Right lobe of liver (tissue), 6 donors: ENCODE data around the gene TLE2. TPM values are rescaled to one million over a fixed set of nuclear protein-coding genes. Genes with fewer than 3 reads are reported as not detected.

Experiments
- ATAC-seq, 4 donors: fragments of 200-7000 bp; cut with Tn5 transposase; one replicate each; pipeline ENCODE4 v1.9.1; 2020; ENCODE audit warnings: mild to moderate bottlenecking in 4 of 4, moderate library complexity in 4 of 4
- DNase-seq, 3 donors: peaks; one replicate each; pipeline ENCODE4 v3.0.0-alpha.2; 2020
- H3K27ac ChIP-seq, 3 donors: fragments of 200-600 bp; one replicate each; pipeline ENCODE4 v1.8.0; 2022
- H3K27me3 ChIP-seq, 2 donors: fragments of 200-600 bp; one replicate each; pipeline ENCODE4 v1.8.0; 2022
- H3K36me3 ChIP-seq, 4 donors: fragments of 200-600 bp; sonication (generic) in 1 of 4; one replicate each; pipeline versions ENCODE4 v1.5.1 to v1.8.0; 2017 to 2022; ENCODE audit warnings: control low read depth in 1 of 4
- H3K4me1 ChIP-seq, 4 donors: fragments of 200-600 bp; sonication (generic) in 1 of 4; one replicate each; pipeline versions ENCODE4 v1.5.1 to v1.8.0; 2017 to 2022; ENCODE audit warnings: control low read depth in 1 of 4
- H3K4me3 ChIP-seq, 3 donors: fragments of 200-600 bp; one replicate each; pipeline ENCODE4 v1.8.0; 2022
- H3K9me3 ChIP-seq, 4 donors: fragments of 200-600 bp; sonication (generic) in 1 of 4; one replicate each; pipeline versions ENCODE4 v1.5.1 to v1.8.0; 2017 to 2022; ENCODE audit warnings: control low read depth in 1 of 4
- CTCF ChIP-seq, 4 donors: fragments of 200-600 bp in 3 of 4; fragments of 450-650 bp in 1 of 4; IDR thresholded peaks; one replicate each; pipeline versions ENCODE4 v1.5.1 to v1.8.0; 2016 to 2022; ENCODE audit warnings: antibody characterized with exemption in 4 of 4, mild to moderate bottlenecking in 2 of 4
- POLR2A ChIP-seq: fragments of 450-650 bp; IDR thresholded peaks from one replicate; pipeline ENCODE4 v1.6.1; 2017; ENCODE audit warnings: antibody characterized with exemption, mild to moderate bottlenecking
- WGBS: methylation state at CpG from one replicate; pipeline ENCODE4 v1.1.6; 2018; ENCODE audit warnings: low coverage, low lambda C conversion rate; ENCODE audit not compliant: insufficient coverage; ENCODE audit errors: missing lambda C conversion rate; 5-methylcytosine and 5-hydroxymethylcytosine counted together
- intact Hi-C, 2 donors: fragments of 100-400 bp; cut with DNase I; formaldehyde crosslinking; loops; one replicate each; pipeline versions ENCODE4 v1.11.2 to v1.14.1; 2022
- total RNA-seq, 6 experiments: library from RNA; depleted of rRNA in 2 of 6; stranded (reverse); fragments of >200 nt in 2 of 6; fragmentation: NEBNext Ultra II Directional in 3 of 6; extraction: Animal tissue kit (Norgen Biotek cat#: 25700) in 3 of 6; gene quantifications; one replicate each; pipeline versions ENCODE4 v1.1.0 to v1.2.4, GENCODE V29; 2016 to 2023
- donor health status: DM: no; HTN: yes; CAD: no.
- donor health status: DM: no; HTN: no; CAD: no.
- donor health status: DM: no; HTN: no; CAD: no.
- donor health status: DM: no; HTN: yes; CAD: no.
- donor health status: DM: no; HTN: yes; CAD: no.

Gene TLE2
- total RNA-seq, 6 experiments from 2014 or later: 6.1 to 20.6 (median 9.3) TPM

DNA sequence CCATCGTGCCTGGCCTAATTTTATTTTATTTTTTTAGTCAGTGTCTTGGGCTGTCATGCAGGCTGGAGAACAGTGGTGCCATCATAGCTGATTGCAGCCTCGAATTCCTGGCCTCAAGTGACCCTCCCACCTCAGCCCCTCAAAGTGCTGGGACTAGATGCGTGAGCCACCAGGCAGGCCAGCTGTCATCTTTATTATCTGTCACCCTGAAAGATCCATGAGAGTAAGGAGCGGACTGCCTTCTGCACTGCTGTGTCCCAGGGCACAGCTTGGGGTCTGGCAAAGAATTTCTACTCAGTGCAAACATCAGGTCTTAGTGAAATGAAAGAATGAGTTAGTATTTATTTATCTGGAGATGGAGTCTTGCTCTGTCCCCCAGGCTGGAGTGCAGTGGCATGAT is 42.7 kb upstream of the TLE2 start:
- Histone ChIP-seq H3K27me3 (no peaks in the 10 kb centered on the region), H3K4me1 (peaks cover 0 to 5% (median 0%) of the 10 kb centered on the region in 4 donors), H3K4me3 (no peak overlapping the region), H3K9me3 (no peaks in the 10 kb centered on the region), H3K27ac (no peak overlapping the region), H3K36me3 (no peaks in the 10 kb centered on the region)
- TF ChIP-seq CTCF (IDR thresholded peaks at IDR 0.05) (no peak), POLR2A (no peak)
- intact Hi-C loops: no loop called here
- DNase-seq: no peak
- ATAC-seq: no peak
- WGBS: 63% methylated on average over 2 of the region's 4 CpGs

DNA sequence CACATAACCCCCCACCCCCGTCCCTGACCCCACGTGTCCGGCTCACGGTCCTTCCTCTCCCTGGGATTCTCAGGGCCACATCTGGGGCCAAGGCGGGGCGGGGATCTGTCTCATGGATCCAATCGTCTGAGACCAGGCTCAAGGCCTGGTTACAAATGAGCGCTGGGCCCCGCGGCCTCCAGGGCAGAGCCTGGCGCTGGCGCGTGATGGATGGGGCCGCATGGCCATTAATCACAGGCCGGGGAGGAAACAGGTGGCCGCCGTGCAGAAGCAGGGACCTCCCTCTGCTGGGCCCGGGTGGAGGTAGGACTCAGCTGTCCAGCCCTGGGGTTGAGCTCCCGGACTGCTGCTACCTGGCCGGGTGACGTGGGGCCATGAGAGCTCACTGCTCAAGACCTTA is 39.0 kb upstream of the TLE2 start:
- DNase-seq (no peak), ATAC-seq (peak in 1 of 4 donors; percentile 20)
- Histone ChIP-seq H3K27ac (no peak overlapping the region), H3K27me3 (no peaks in the 10 kb centered on the region), H3K36me3 (no peaks in the 10 kb centered on the region), H3K4me1 (no peaks in the 10 kb centered on the region), H3K9me3 (no peaks in the 10 kb centered on the region), H3K4me3 (no peak overlapping the region)
- WGBS: no CpG with 5 or more reads among the region's 21 CpGs
- intact Hi-C loops: no loop called here
- TF ChIP-seq POLR2A (no peak), CTCF (IDR thresholded peaks at IDR 0.05) (no peak)

- Histone ChIP-seq H3K27me3 (no peaks in the 10 kb centered on the region), H3K9me3 (no peaks in the 10 kb centered on the region), H3K36me3 (no peaks in the 10 kb centered on the region), H3K4me3 (no peak overlapping the region), H3K27ac (no peak overlapping the region), H3K4me1 (no peaks in the 10 kb centered on the region)
- WGBS: 88% methylated on average over 6 of the region's 9 CpGs
- intact Hi-C loops: no loop called here
- DNase-seq (no peak), ATAC-seq (no peak)
- TF ChIP-seq CTCF (IDR thresholded peaks at IDR 0.05) (no peak), POLR2A (no peak)
Measured at GRCh38 chr19:3067563-3067962, 38.5 kb upstream of the TLE2 start.

DNA sequence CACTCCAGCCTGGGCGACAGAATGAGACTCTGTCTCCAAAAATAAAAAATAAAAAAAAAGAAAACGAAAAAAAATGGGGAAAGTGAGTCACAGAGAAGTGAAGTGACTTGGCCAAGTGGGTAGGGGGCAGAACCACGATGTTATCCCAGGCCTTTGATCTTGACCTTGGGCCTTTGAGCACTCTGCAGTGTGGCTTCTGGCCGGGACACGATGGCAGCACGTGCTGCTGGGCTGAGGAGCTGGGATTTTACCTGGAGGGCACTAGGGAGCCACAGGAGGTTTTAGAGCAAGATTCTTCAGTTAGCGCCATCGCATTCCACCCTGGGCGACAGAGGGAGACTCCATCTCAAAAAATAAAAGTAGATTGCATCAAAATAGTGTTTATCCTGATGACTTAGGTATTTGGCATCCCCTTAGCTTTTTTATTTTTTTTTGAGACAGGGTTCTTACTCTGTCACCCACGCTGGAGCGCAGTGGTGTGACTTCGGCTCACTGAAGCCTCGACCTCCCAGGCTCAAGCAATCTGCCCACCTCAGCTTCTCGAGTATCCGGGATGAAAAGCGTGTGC is 37.5 kb upstream of the TLE2 start:
- Histone ChIP-seq H3K4me1 (no peaks in the 10 kb centered on the region), H3K4me3 (no peak overlapping the region), H3K9me3 (no peaks in the 10 kb centered on the region), H3K27ac (no peak overlapping the region), H3K36me3 (no peaks in the 10 kb centered on the region), H3K27me3 (no peaks in the 10 kb centered on the region)
- DNase-seq (no peak), ATAC-seq (no peak)
- WGBS: 57% methylated on average over 3 of the region's 16 CpGs
- intact Hi-C loops: no loop called here
- TF ChIP-seq POLR2A (no peak), CTCF (IDR thresholded peaks at IDR 0.05) (no peak)
